ENCODE measurements around the gene SPATS2. TPM values are rescaled to one million over a fixed set of nuclear protein-coding genes. Genes with fewer than 3 reads are reported as not detected.

Gene SPATS2
- total RNA-seq, 1 donor from 2014 or later, result 49.5 TPM

- Mint-ChIP-seq H3K4me3 (no peak overlapping the region), H3K4me1 (no peaks in the 10 kb centered on the region), H3K36me3 (peaks cover 10% of the 10 kb centered on the region), H3K27me3 (ENCODE audit: insufficient read depth, low read depth) (peaks cover 2% of the 10 kb centered on the region), H3K27ac (no peak overlapping the region), H3K9me3 (peaks cover 10% of the 10 kb centered on the region)
- Histone ChIP-seq H3K4me3 (no peak overlapping the region), H3K27me3 (no peaks in the 10 kb centered on the region), H3K79me2 (ENCODE audit: low read depth) (peaks cover 13% of the 10 kb centered on the region), H3K4me1 (no peaks in the 10 kb centered on the region), H3K27ac (no peak overlapping the region), H4K20me1 (ENCODE audit: low read depth) (no peaks in the 10 kb centered on the region), H2AFZ (replicated peaks) (no peak overlapping the region), H3K9me3 (ENCODE audit: low read depth) (no peaks in the 10 kb centered on the region), H3K4me2 (no peak overlapping the region), H3K36me3 (no peaks in the 10 kb centered on the region), H3K9ac (no peak overlapping the region), H3F3A (ENCODE audit: low read depth) (no peaks in the 10 kb centered on the region)
- DNase-seq (ENCODE audit: low spot score), result no peak
- TF ChIP-seq CTCF (IDR thresholded peaks at IDR 0.05), result no peak
- no peak for TF ChIP-seq EZH2 (IDR thresholded peaks at IDR 0.05)
- TF ChIP-seq EZH2phosphoT487 (IDR thresholded peaks at IDR 0.05), result no peak
Measured at GRCh38 chr12:49439042-49439441, 71.8 kb downstream of the SPATS2 start.

DNA sequence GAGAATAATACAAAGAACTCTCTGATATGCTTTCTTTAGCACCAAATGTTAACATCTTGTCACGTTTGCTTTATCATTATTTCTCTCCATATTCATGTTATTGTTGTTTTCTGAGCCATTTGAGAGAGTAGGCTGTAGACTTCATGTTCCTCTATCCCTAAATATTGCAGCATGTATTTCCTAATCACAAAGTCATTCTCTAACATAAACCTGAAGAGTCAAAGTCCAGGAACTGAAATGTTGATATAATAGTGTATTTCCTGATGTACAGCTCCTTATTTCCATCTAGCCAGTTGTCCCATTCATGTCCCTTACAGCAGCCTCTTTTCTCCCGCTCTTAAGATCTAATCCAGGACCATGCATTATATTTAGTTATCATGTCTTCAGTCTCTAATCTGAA lies 72.8 kb downstream of the SPATS2 start:
- H3K4me3 ChIP-seq, result no peak overlapping the region
- H3K9me3 ChIP-seq (ENCODE audit: low read depth), result no peaks in the 10 kb centered on the region
- no peaks in the 10 kb centered on the region for H3K4me1 Mint-ChIP-seq
- H3K4me3 Mint-ChIP-seq, result no peak overlapping the region
- peaks cover 4% of the 10 kb centered on the region for H3K9me3 Mint-ChIP-seq
- no peak overlapping the region for H2AFZ ChIP-seq (replicated peaks)
- H3K27ac ChIP-seq, result no peak overlapping the region
- H3K27ac Mint-ChIP-seq, result no peak overlapping the region
- no peaks in the 10 kb centered on the region for H3K36me3 ChIP-seq
- H4K20me1 ChIP-seq (ENCODE audit: low read depth), result no peaks in the 10 kb centered on the region
- no peaks in the 10 kb centered on the region for H3K4me1 ChIP-seq
- DNase-seq (ENCODE audit: low spot score), result no peak
- no peak overlapping the region for H3K9ac ChIP-seq
- peaks cover 19% of the 10 kb centered on the region for H3K79me2 ChIP-seq (ENCODE audit: low read depth)
- TF ChIP-seq CTCF (IDR thresholded peaks at IDR 0.05) (no peak), EZH2phosphoT487 (IDR thresholded peaks at IDR 0.05) (no peak), EZH2 (IDR thresholded peaks at IDR 0.05) (no peak)
- peaks cover 6% of the 10 kb centered on the region for H3K36me3 Mint-ChIP-seq
- no peak overlapping the region for H3K4me2 ChIP-seq
- H3F3A ChIP-seq (ENCODE audit: low read depth), result no peaks in the 10 kb centered on the region
- no peaks in the 10 kb centered on the region for H3K27me3 ChIP-seq
- peaks cover 4% of the 10 kb centered on the region for H3K27me3 Mint-ChIP-seq (ENCODE audit: insufficient read depth, low read depth)

- H3K4me2 ChIP-seq, result no peak overlapping the region
- no peak overlapping the region for H3K4me3 ChIP-seq
- no peak overlapping the region for H3K9ac ChIP-seq
- H3K9me3 ChIP-seq (ENCODE audit: low read depth), result no peaks in the 10 kb centered on the region
- H3K36me3 Mint-ChIP-seq, result peaks cover 12% of the 10 kb centered on the region
- no peak overlapping the region for H3K27ac ChIP-seq
- no peak overlapping the region for H3K27ac Mint-ChIP-seq
- no peaks in the 10 kb centered on the region for H3K27me3 ChIP-seq
- H3K4me3 Mint-ChIP-seq, result no peak overlapping the region
- H3K4me1 ChIP-seq, result no peaks in the 10 kb centered on the region
- peaks cover 16% of the 10 kb centered on the region for H3K9me3 Mint-ChIP-seq
- H2AFZ ChIP-seq (replicated peaks), result no peak overlapping the region
- no peak for DNase-seq (ENCODE audit: low spot score)
- TF ChIP-seq CTCF (IDR thresholded peaks at IDR 0.05), result no peak
- TF ChIP-seq EZH2phosphoT487 (IDR thresholded peaks at IDR 0.05), result no peak
- TF ChIP-seq EZH2 (IDR thresholded peaks at IDR 0.05), result no peak
- no peaks in the 10 kb centered on the region for H3K36me3 ChIP-seq
- peaks cover 4% of the 10 kb centered on the region for H3K27me3 Mint-ChIP-seq (ENCODE audit: insufficient read depth, low read depth)
- H3K4me1 Mint-ChIP-seq, result no peaks in the 10 kb centered on the region
- peaks cover 31% of the 10 kb centered on the region for H3K79me2 ChIP-seq (ENCODE audit: low read depth)
- no peaks in the 10 kb centered on the region for H3F3A ChIP-seq (ENCODE audit: low read depth)
- H4K20me1 ChIP-seq (ENCODE audit: low read depth), result no peaks in the 10 kb centered on the region
Measured at GRCh38 chr12:49442915-49443314, 75.7 kb downstream of the SPATS2 start.
